ENCODE measurements around the gene MAGEA6.
A peak's percentile ranks its signal among the peaks of the same experiment; 100 is the strongest.
"Not testable (repeated sequence)": the region's sequence is repeated elsewhere in the genome, so short reads cannot be mapped to it uniquely, and the experiment has no call there.

MAGEA6 gene, protein sequence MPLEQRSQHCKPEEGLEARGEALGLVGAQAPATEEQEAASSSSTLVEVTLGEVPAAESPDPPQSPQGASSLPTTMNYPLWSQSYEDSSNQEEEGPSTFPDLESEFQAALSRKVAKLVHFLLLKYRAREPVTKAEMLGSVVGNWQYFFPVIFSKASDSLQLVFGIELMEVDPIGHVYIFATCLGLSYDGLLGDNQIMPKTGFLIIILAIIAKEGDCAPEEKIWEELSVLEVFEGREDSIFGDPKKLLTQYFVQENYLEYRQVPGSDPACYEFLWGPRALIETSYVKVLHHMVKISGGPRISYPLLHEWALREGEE

DNA sequence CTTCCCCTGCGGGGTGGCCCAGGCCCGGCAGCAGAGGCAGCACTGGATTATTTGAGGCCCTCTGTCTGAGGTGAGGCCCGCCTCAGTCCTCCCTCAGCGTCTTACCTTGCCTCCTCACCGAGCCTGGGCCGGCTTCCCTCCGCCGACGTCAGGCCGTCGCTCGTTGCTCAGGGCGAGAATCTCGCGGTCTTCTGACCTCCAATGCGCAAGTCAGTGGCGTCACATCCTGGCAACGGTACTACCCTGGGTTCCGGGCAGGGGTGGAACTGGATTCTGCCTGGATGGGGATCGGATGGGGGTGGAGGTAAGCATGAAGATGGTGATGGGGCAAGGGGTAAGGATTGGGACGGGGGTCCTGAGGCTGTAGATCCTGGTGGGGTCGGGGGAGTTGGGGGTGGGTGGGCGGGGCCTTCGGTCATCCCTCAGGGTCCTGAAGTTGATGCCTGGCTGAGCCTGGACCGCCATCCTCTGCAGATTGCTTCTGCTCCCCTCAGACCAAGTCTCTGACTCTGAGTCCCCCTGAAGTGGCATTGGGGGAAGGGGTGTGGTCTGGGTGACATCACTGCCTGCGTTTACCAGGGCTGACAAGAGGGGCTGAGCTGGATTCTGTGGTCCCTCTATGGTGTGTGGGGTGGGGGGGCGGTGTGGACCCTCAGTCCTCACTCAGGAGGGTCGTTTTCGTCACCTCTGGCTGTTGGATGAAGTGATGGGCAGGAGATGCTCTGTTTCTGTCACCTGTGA lies at the start of gene MAGEA6:
Gene MAGEA6, minus strand, starts transcription at position 141 of the 741 bp plus-strand sequence. CDS start 2,039 bp downstream, outside the sequence.
- H3K4me1 ChIP-seq (ENCODE audit: control insufficient read depth, insufficient read depth, low read length); H3K27me3 ChIP-seq (replicated peaks; ENCODE audit: control insufficient read depth, insufficient read depth, low read length); H3K9ac ChIP-seq (ENCODE audit: low read length); H3K4me3 ChIP-seq (ENCODE audit: low read length); DNase-seq (ENCODE audit: low read depth); H3K9me3 ChIP-seq (ENCODE audit: control insufficient read depth, low read length); H3K36me3 ChIP-seq (ENCODE audit: control insufficient read depth, insufficient read depth, low read length, severe bottlenecking): not testable (repeated sequence)

- DNase-seq (ENCODE audit: low read depth), result peak; percentile 23
- Histone ChIP-seq H3K4me1 (ENCODE audit: control insufficient read depth, insufficient read depth, low read length) (no peaks in the 10 kb centered on the region), H3K9ac (ENCODE audit: low read length) (no peak overlapping the region), H3K9me3 (ENCODE audit: control insufficient read depth, low read length) (no peaks in the 10 kb centered on the region), H3K27me3 (replicated peaks; ENCODE audit: control insufficient read depth, insufficient read depth, low read length) (peaks cover 13% of the 10 kb centered on the region), H3K4me3 (ENCODE audit: low read length) (no peak overlapping the region), H3K36me3 (ENCODE audit: control insufficient read depth, insufficient read depth, low read length, severe bottlenecking) (no peaks in the 10 kb centered on the region)
Observed at GRCh38 chrX:152819266-152819665, 49.8 kb upstream of the MAGEA6 start.

- no peak for DNase-seq (ENCODE audit: low read depth)
- no peak overlapping the region for H3K4me3 ChIP-seq (ENCODE audit: low read length)
- H3K27me3 ChIP-seq (replicated peaks; ENCODE audit: control insufficient read depth, insufficient read depth, low read length), result peaks cover 12% of the 10 kb centered on the region
- no peaks in the 10 kb centered on the region for H3K4me1 ChIP-seq (ENCODE audit: control insufficient read depth, insufficient read depth, low read length)
- no peak overlapping the region for H3K9ac ChIP-seq (ENCODE audit: low read length)
- H3K9me3 ChIP-seq (ENCODE audit: control insufficient read depth, low read length), result no peaks in the 10 kb centered on the region
- H3K36me3 ChIP-seq (ENCODE audit: control insufficient read depth, insufficient read depth, low read length, severe bottlenecking), result no peaks in the 10 kb centered on the region
Observed at GRCh38 chrX:152818356-152818755, 48.9 kb upstream of the MAGEA6 start.

- DNase-seq (ENCODE audit: low read depth), result peak; percentile 59
- Histone ChIP-seq H3K27me3 (replicated peaks; ENCODE audit: control insufficient read depth, insufficient read depth, low read length) (peaks cover 19% of the 10 kb centered on the region), H3K9ac (ENCODE audit: low read length) (no peak overlapping the region), H3K4me1 (ENCODE audit: control insufficient read depth, insufficient read depth, low read length) (no peaks in the 10 kb centered on the region), H3K9me3 (ENCODE audit: control insufficient read depth, low read length) (no peaks in the 10 kb centered on the region), H3K36me3 (ENCODE audit: control insufficient read depth, insufficient read depth, low read length, severe bottlenecking) (no peaks in the 10 kb centered on the region), H3K4me3 (ENCODE audit: low read length) (no peak overlapping the region)
Observed at GRCh38 chrX:152817078-152817764, 47.7 kb upstream of the MAGEA6 start.

DNA sequence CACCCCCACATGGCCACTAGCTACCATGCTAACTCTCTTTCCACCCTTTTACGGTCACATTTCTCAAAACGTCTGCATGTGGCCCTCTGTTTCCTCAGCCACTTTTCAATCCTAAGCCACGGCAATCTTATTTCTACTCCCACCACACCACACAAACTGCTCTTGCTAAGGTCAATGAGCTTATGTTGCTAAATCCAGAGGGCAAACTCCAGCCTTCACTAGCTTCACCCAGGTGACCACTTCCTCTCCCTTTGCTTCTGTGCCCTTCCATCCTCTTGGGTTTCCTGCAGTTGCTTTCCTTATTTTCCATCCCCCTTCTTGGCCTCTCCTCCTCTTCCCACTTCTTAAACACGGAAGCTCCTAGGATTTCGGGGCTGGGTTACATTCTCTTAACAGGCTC lies 44.6 kb upstream of the MAGEA6 start:
- no peak overlapping the region for H3K4me3 ChIP-seq (ENCODE audit: low read length)
- H3K27me3 ChIP-seq (replicated peaks; ENCODE audit: control insufficient read depth, insufficient read depth, low read length), result peaks cover 49% of the 10 kb centered on the region
- H3K9me3 ChIP-seq (ENCODE audit: control insufficient read depth, low read length), result no peaks in the 10 kb centered on the region
- no peak for DNase-seq (ENCODE audit: low read depth)
- no peaks in the 10 kb centered on the region for H3K4me1 ChIP-seq (ENCODE audit: control insufficient read depth, insufficient read depth, low read length)
- no peak overlapping the region for H3K9ac ChIP-seq (ENCODE audit: low read length)
- no peaks in the 10 kb centered on the region for H3K36me3 ChIP-seq (ENCODE audit: control insufficient read depth, insufficient read depth, low read length, severe bottlenecking)

- H3K4me1 ChIP-seq (ENCODE audit: control insufficient read depth, insufficient read depth, low read length), result no peaks in the 10 kb centered on the region
- DNase-seq (ENCODE audit: low read depth), result no peak
- H3K27me3 ChIP-seq (replicated peaks; ENCODE audit: control insufficient read depth, insufficient read depth, low read length), result peaks cover 50% of the 10 kb centered on the region
- no peaks in the 10 kb centered on the region for H3K9me3 ChIP-seq (ENCODE audit: control insufficient read depth, low read length)
- H3K9ac ChIP-seq (ENCODE audit: low read length), result no peak overlapping the region
- no peaks in the 10 kb centered on the region for H3K36me3 ChIP-seq (ENCODE audit: control insufficient read depth, insufficient read depth, low read length, severe bottlenecking)
- no peak overlapping the region for H3K4me3 ChIP-seq (ENCODE audit: low read length)
Observed at GRCh38 chrX:152813206-152813605, 43.7 kb upstream of the MAGEA6 start.

- H3K4me3 ChIP-seq (ENCODE audit: low read length), result no peak overlapping the region
- no peak for DNase-seq (ENCODE audit: low read depth)
Observed at GRCh38 chrX:152810403-152810802, 40.9 kb upstream of the MAGEA6 start.

GRCh38 chrX:152806035-152806434 lies 36.5 kb upstream of the MAGEA6 start:
- Histone ChIP-seq H3K4me1 (ENCODE audit: control insufficient read depth, insufficient read depth, low read length) (no peaks in the 10 kb centered on the region), H3K9ac (ENCODE audit: low read length) (no peak overlapping the region), H3K4me3 (ENCODE audit: low read length) (no peak overlapping the region), H3K36me3 (ENCODE audit: control insufficient read depth, insufficient read depth, low read length, severe bottlenecking) (no peaks in the 10 kb centered on the region), H3K27me3 (replicated peaks; ENCODE audit: control insufficient read depth, insufficient read depth, low read length) (peaks cover 53% of the 10 kb centered on the region), H3K9me3 (ENCODE audit: control insufficient read depth, low read length) (no peaks in the 10 kb centered on the region)
- DNase-seq (ENCODE audit: low read depth), result no peak

More at GRCh38 chrX:152810403-152810802, 40.9 kb upstream of the MAGEA6 start:
- Histone ChIP-seq H3K27me3 (replicated peaks; ENCODE audit: control insufficient read depth, insufficient read depth, low read length) (peaks cover 64% of the 10 kb centered on the region), H3K9me3 (ENCODE audit: control insufficient read depth, low read length) (no peaks in the 10 kb centered on the region), H3K36me3 (ENCODE audit: control insufficient read depth, insufficient read depth, low read length, severe bottlenecking) (no peaks in the 10 kb centered on the region), H3K9ac (ENCODE audit: low read length) (no peak overlapping the region), H3K4me1 (ENCODE audit: control insufficient read depth, insufficient read depth, low read length) (no peaks in the 10 kb centered on the region)

- Histone ChIP-seq H3K4me1 (ENCODE audit: control insufficient read depth, insufficient read depth, low read length) (no peaks in the 10 kb centered on the region), H3K9ac (ENCODE audit: low read length) (no peak overlapping the region), H3K4me3 (ENCODE audit: low read length) (no peak overlapping the region), H3K9me3 (ENCODE audit: control insufficient read depth, low read length) (peaks cover 4% of the 10 kb centered on the region), H3K27me3 (replicated peaks; ENCODE audit: control insufficient read depth, insufficient read depth, low read length) (peaks cover 21% of the 10 kb centered on the region), H3K36me3 (ENCODE audit: control insufficient read depth, insufficient read depth, low read length, severe bottlenecking) (no peaks in the 10 kb centered on the region)
- DNase-seq (ENCODE audit: low read depth), result no peak
Observed at GRCh38 chrX:152798945-152799344, 29.5 kb upstream of the MAGEA6 start.

DNA sequence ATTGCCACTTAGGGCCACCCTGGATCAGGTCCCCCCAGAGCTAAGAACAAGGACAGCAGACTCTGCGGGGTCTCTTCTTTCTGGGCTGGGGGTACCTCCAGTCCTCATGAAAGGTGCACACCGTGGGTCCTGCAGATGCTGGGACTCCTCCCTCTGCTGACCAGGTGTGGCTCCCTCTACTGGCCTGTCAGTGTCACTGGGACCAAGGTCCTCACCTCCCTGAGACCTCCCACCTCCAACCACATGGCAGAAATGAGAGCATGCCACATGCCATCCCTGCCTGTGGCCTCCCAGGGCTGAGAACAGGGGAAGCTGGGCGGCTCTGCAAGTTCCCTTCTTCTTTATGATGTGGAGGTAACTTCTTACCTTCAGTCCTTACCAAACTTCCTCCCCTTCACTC lies 17.6 kb upstream of the MAGEA6 start:
- DNase-seq (ENCODE audit: low read depth); H3K27me3 ChIP-seq (replicated peaks; ENCODE audit: control insufficient read depth, insufficient read depth, low read length); H3K9ac ChIP-seq (ENCODE audit: low read length); H3K4me3 ChIP-seq (ENCODE audit: low read length); H3K9me3 ChIP-seq (ENCODE audit: control insufficient read depth, low read length); H3K36me3 ChIP-seq (ENCODE audit: control insufficient read depth, insufficient read depth, low read length, severe bottlenecking); H3K4me1 ChIP-seq (ENCODE audit: control insufficient read depth, insufficient read depth, low read length): not testable (repeated sequence)

DNA sequence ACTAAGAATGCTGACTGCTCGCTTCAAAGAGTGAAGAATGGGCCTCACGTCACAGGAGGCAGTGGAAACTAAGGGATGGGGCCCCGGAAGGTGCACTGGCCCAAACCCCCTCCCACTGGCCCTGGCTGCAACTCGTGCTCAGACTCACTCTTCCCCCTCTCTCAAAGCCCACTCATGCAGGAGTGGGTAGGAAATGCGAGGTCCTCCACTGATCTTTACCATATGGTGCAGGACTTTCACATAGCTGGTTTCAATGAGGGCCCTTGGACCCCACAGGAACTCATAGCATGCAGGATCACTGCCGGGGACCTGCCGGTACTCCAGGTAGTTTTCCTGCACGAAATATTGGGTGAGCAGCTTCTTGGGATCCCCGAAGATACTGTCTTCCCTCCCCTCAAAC lies 2.9 kb downstream of the MAGEA6 start:
- H3K36me3 ChIP-seq (ENCODE audit: control insufficient read depth, insufficient read depth, low read length, severe bottlenecking); H3K4me3 ChIP-seq (ENCODE audit: low read length); H3K27me3 ChIP-seq (replicated peaks; ENCODE audit: control insufficient read depth, insufficient read depth, low read length); DNase-seq (ENCODE audit: low read depth); H3K9me3 ChIP-seq (ENCODE audit: control insufficient read depth, low read length); H3K9ac ChIP-seq (ENCODE audit: low read length); H3K4me1 ChIP-seq (ENCODE audit: control insufficient read depth, insufficient read depth, low read length): not testable (repeated sequence)

Data from adipocyte (in vitro differentiated cells).